ENCODE data around the gene TIFAB.

DNA sequence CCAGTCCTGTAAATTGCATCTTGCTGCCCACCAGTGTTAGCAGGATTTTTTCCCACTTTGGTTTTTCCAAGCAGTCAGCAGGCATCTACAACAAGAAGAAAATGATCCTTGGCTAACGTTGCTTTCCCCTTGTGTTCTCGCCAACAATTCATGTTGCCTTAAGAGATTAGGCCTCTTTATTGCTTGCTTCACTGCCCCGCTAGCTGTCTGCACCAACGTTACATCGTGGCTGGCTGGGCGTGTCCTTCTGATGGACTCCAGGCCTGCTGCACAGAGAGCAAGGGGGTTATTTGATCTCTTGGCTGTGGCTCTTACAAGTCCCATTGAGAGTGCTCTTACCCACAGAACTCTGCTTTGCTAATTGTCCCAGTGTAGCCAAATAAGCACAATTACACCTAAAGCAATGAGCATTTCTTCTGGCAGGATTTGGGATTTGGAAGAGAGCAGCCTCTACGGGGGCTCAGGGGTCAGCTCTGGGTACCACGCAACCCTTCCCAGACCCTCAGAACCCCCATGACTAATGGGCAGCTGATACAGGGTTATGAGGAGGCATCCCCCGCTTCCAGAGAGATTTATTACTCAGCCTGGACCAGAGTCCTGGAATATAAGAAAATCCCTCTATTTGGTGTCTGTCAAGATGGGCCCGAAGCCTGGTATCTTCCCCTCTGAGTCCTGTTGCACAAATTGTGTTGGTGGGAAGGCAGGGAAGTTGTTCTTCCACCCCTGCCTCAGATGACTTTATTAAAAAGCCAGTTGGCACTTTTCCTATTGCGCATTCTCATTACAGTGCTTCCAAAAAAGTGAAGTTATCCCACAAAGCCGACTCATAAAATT is 22.6 kb downstream of the TIFAB start:
- TF ChIP-seq EZH2 (IDR thresholded peaks at IDR 0.05; ENCODE audit: insufficient read depth, low read length) = no peak
- TF ChIP-seq, protein P1, sequence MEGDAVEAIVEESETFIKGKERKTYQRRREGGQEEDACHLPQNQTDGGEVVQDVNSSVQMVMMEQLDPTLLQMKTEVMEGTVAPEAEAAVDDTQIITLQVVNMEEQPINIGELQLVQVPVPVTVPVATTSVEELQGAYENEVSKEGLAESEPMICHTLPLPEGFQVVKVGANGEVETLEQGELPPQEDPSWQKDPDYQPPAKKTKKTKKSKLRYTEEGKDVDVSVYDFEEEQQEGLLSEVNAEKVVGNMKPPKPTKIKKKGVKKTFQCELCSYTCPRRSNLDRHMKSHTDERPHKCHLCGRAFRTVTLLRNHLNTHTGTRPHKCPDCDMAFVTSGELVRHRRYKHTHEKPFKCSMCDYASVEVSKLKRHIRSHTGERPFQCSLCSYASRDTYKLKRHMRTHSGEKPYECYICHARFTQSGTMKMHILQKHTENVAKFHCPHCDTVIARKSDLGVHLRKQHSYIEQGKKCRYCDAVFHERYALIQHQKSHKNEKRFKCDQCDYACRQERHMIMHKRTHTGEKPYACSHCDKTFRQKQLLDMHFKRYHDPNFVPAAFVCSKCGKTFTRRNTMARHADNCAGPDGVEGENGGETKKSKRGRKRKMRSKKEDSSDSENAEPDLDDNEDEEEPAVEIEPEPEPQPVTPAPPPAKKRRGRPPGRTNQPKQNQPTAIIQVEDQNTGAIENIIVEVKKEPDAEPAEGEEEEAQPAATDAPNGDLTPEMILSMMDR (IDR thresholded peaks at IDR 0.05; ENCODE audit: insufficient read depth, low read depth, low read length) = no peak

Measured in astrocyte (in vitro differentiated cells and primary cell).